Uterus (tissue), 2 donors: ENCODE data around the gene SEPTIN3.

ENCODE experiments used
- POLR2A ChIP-seq, 2 donors: fragments of 450-650 bp; IDR thresholded peaks; one replicate each; pipeline ENCODE4 v1.6.1; 2016; ENCODE audit warnings: antibody characterized with exemption in 2 of 2, mild to moderate bottlenecking in 1 of 2, moderate library complexity in 1 of 2
- TF ChIP-seq, protein P1 (sequence below), 4 experiments: fragments of 200-600 bp in 2 of 4; fragments of 450-650 bp in 2 of 4; sonication (generic) in 2 of 4; IDR thresholded peaks; one replicate each; pipeline ENCODE4 v1.5.1; 2016 to 2019; ENCODE audit warnings: antibody characterized with exemption in 4 of 4, mild to moderate bottlenecking in 2 of 4, moderate library complexity in 1 of 4

DNA sequence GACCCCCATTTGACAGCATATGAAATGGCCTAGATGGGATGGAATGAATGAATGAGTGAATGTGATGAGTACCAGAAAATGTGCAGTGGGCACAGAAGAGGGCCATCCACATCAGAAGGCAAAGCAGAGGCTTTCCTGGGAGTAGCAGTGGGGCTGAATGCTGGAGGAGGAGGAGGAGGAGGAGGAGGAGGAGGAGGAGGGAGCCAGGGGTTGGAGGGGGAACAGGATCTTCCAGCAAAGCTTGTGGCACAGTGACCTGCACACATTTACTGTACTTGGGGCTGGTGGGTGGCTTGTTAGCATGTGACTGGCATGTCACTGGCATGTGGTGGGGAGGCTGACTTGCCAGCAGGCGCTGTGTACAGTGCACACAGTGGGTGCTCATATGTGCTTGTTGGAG lies 9.5 kb downstream of the SEPTIN3 start:
- TF ChIP-seq, protein P1, sequence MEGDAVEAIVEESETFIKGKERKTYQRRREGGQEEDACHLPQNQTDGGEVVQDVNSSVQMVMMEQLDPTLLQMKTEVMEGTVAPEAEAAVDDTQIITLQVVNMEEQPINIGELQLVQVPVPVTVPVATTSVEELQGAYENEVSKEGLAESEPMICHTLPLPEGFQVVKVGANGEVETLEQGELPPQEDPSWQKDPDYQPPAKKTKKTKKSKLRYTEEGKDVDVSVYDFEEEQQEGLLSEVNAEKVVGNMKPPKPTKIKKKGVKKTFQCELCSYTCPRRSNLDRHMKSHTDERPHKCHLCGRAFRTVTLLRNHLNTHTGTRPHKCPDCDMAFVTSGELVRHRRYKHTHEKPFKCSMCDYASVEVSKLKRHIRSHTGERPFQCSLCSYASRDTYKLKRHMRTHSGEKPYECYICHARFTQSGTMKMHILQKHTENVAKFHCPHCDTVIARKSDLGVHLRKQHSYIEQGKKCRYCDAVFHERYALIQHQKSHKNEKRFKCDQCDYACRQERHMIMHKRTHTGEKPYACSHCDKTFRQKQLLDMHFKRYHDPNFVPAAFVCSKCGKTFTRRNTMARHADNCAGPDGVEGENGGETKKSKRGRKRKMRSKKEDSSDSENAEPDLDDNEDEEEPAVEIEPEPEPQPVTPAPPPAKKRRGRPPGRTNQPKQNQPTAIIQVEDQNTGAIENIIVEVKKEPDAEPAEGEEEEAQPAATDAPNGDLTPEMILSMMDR (IDR thresholded peaks at IDR 0.05): no peak
- no peak for TF ChIP-seq POLR2A (IDR thresholded peaks at IDR 0.05)
